ENCODE data around the gene FLYWCH2. TPM values are rescaled to one million over a fixed set of nuclear protein-coding genes. Genes with fewer than 3 reads are reported as not detected.

FLYWCH2 gene
- total RNA-seq, 1 experiment from 2014 or later = 33.7 TPM

DNA sequence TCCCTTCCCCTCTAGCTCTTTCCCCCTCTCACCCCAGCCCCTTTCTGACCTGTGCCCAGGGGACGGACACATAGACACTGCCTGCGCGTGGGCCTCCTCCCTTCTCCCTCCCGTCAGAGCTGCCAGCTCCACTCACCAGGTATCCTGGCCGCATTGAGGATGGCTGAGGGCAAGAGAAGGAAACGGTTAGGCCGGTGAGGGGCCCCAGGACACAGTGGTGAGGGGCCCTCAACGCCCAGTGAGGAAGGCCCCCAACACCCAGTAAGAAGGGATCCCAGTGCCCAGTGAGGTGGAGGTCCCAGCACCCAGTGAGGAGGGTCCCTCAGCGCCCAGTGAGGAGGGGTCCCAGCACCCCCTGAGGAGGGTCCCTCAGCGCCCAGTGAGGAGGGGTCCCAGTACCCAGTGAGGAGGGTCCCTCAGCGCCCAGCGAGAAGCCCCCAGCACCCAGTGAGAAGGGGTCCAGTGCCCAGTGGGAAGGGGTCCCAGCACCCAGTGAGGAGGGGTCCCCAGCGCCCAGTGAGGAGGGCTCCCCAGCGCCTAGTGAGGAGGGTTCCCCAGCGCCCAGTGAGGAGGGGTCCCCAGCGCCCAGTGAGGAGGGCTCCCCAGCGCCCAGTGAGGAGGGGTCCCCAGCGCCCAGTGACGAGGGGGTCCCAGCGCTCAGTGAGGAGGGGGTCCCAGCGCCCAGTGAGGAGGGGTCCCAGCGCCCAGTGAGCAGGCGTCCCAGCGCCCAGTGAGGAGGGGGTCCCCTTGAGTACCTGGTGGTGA is 26.1 kb upstream of the FLYWCH2 start (continued):
- TF ChIP-seq, protein P1, sequence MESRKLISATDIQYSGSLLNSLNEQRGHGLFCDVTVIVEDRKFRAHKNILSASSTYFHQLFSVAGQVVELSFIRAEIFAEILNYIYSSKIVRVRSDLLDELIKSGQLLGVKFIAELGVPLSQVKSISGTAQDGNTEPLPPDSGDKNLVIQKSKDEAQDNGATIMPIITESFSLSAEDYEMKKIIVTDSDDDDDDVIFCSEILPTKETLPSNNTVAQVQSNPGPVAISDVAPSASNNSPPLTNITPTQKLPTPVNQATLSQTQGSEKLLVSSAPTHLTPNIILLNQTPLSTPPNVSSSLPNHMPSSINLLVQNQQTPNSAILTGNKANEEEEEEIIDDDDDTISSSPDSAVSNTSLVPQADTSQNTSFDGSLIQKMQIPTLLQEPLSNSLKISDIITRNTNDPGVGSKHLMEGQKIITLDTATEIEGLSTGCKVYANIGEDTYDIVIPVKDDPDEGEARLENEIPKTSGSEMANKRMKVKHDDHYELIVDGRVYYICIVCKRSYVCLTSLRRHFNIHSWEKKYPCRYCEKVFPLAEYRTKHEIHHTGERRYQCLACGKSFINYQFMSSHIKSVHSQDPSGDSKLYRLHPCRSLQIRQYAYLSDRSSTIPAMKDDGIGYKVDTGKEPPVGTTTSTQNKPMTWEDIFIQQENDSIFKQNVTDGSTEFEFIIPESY (IDR thresholded peaks at IDR 0.05; ENCODE audit: extremely low read depth, insufficient replicate concordance, low read length) = no peak
- TF ChIP-seq POLR2AphosphoS5 (IDR thresholded peaks at IDR 0.05; ENCODE audit: low read depth, low read length) (no peak), CBX3 (IDR thresholded peaks at IDR 0.05; ENCODE audit: low read depth) (no peak), ZFX (IDR thresholded peaks at IDR 0.05) (no peak), SIN3A (IDR thresholded peaks at IDR 0.05; ENCODE audit: low read depth) (no peak), SP1 (IDR thresholded peaks at IDR 0.05; ENCODE audit: low read depth) (no peak), MAX (IDR thresholded peaks at IDR 0.05) (no peak), TCF7L2 (IDR thresholded peaks at IDR 0.05; ENCODE audit: borderline replicate concordance, extremely low read depth, insufficient read depth, insufficient read length) (no peak), EZH2phosphoT487 (IDR thresholded peaks at IDR 0.05; ENCODE audit: borderline replicate concordance) (no peak), ELF1 (IDR thresholded peaks at IDR 0.05; ENCODE audit: borderline replicate concordance, low read depth) (no peak), CTCF (IDR thresholded peaks at IDR 0.05 in 2 of 3, conservative IDR thresholded peaks at IDR 0.05 in 1 of 3; ENCODE audit: borderline replicate concordance in 1 of 3, insufficient read depth in 1 of 3, low read depth in 2 of 3, low read length in 2 of 3) (no peak)
